HG03097 (cell line): ENCODE data around the gene YBX1.

Experiments used
- ATAC-seq: cut with Tn5 transposase; IDR thresholded peaks from one replicate; pipeline ENCODE4 v1.9.1; 2021; ENCODE audit not compliant: unreplicated experiment, low FRiP score

The YBX1 gene

GRCh38 chr1:42733415-42734200 is 51.4 kb downstream of the YBX1 start:
- ATAC-seq = no peak

GRCh38 chr1:42734201-42735035 is 52.2 kb downstream of the YBX1 start:
- ATAC-seq = no peak

GRCh38 chr1:42735056-42735455 is 52.8 kb downstream of the YBX1 start:
- no peak for ATAC-seq

GRCh38 chr1:42735477-42736105 is 53.4 kb downstream of the YBX1 start:
- ATAC-seq = no peak

- no peak for ATAC-seq
Measured at GRCh38 chr1:42736152-42736551, 53.9 kb downstream of the YBX1 start.

- ATAC-seq = no peak
Measured at GRCh38 chr1:42736571-42737200, 54.5 kb downstream of the YBX1 start.

- no peak for ATAC-seq
Measured at GRCh38 chr1:42737257-42737656, 55.0 kb downstream of the YBX1 start.

- ATAC-seq = no peak
Measured at GRCh38 chr1:42737986-42738677, 55.9 kb downstream of the YBX1 start.

GRCh38 chr1:42738678-42739226 is 56.5 kb downstream of the YBX1 start:
- ATAC-seq = no peak

GRCh38 chr1:42739753-42740700 is 57.8 kb downstream of the YBX1 start, which contains the start of gene CLDN19:
Gene CLDN19 (minus strand): TSS chr1:42740236. CDS start chr1:42740063, 173 bp downstream.
- no peak for ATAC-seq

- no peak for ATAC-seq
Measured at GRCh38 chr1:42740851-42741580, 58.8 kb downstream of the YBX1 start.

- no peak for ATAC-seq
Measured at GRCh38 chr1:42741706-42742105, 59.5 kb downstream of the YBX1 start.

- no peak for ATAC-seq
Measured at GRCh38 chr1:42742141-42742540, 59.9 kb downstream of the YBX1 start.

- no peak for ATAC-seq
Measured at GRCh38 chr1:42742617-42743316, 60.5 kb downstream of the YBX1 start.

- no peak for ATAC-seq
Measured at GRCh38 chr1:42743317-42744147, 61.3 kb downstream of the YBX1 start.

GRCh38 chr1:42744148-42744413 is 61.9 kb downstream of the YBX1 start:
- no peak for ATAC-seq

- no peak for ATAC-seq
Measured at GRCh38 chr1:42745851-42746250, 63.6 kb downstream of the YBX1 start.
